Epidermal melanocyte (primary cell): ENCODE measurements around the gene BICC1.

Source experiments
- DNase-seq: peaks from one replicate; pipeline ENCODE4 v3.0.0; 2011; ENCODE audit warnings: low spot score; ENCODE audit not compliant: insufficient read length

The BICC1 gene

DNA sequence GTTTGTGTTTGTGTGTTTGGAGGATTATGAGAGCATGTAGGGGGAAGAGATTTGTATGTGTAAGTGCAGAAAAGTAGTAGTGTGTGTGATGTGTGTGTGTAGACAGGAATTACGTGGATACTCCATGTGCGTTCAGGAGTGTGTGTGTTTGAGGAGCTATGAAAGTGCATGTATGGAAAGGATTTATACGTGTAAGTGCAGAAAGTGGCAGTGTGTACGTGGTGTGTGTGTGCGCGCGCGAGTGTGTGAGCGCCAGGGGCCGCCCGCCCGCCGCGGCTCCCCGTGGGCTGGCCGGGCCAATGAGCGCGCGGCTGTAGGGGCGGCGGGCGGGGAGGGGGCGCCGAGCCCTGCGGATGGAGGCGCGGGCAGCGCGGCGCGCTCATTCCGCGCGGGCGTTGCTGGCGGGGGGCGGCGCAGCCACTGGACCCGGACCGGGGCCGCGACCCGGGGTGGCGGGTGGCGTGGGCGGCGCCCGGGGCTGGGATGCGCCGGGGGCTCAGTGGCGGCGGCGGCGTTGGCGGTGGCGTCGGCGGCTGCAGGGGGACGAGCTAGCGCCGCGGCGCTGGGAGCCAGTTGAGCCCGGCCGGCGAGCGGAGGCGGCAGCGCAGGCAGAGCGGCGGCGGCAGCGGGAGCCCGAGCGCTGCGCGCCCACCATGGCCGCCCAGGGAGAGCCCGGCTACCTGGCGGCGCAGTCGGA is at the start of gene BICC1:
BICC1 (plus strand) TSS at position 382 of the 697 bp plus-strand sequence; CDS start at position 654, 272 bp downstream.
- DNase-seq, result peak; percentile 45

GRCh38 chr10:58464956-58465355 is 47.7 kb upstream of the BICC1 start:
- no peak for DNase-seq

- DNase-seq, result no peak
Observed at GRCh38 chr10:58465629-58466028, 47.0 kb upstream of the BICC1 start.

DNA sequence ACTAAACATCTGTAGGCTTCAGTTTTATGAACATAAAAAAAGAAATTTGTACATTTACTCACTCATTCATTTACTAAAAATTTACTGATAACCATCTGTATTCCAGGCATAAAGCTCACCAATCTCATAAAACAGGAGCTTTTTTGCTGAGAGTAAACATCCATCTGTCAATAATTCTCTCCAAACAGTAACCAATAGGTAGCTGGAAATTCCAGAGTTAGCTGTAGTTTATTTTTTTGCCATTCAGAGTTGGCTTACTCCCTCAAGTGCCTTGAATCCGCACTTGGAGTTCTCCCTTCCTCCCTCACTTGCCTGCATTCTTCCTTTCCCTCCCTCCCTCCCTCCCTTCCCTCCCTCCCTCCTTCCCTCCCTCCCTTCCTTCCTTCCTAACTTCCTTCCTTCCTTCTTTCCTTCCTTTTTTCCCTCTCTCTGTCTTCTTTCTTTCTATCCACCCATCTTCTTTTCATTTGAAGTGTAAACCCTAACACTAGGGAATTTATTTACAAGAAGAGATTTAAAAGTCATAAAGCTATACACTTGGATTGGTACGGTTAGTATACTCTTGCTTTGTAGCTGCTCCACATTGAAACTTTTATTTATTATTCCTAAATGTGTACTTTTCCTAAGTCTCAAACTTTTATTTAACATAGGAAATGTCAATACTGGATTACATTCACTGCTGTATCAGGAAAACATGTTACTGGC is 44.6 kb upstream of the BICC1 start:
- no peak for DNase-seq

DNA sequence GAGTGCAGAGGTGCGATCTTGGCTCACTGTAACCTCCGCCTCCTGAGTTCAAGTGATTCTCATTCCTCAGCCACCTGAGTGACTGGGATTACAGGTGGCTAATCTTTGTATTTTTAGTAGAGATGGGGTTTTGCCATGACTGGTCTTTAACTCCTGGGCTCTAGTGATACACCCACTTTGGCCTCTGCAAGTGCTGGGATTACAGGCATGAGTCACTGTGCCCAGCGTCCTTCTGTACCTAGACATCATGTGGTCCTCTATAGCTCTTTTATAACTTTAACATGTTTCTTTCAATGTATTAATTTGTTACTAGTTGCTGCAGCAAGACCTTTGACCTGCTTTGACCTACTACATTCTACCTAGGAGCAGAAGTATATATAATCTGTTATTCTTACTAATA is 38.7 kb upstream of the BICC1 start:
- DNase-seq, result no peak

GRCh38 chr10:58475322-58476277 is 37.1 kb upstream of the BICC1 start:
- DNase-seq, result no peak

- DNase-seq, result no peak
Observed at GRCh38 chr10:58477122-58477521, 35.5 kb upstream of the BICC1 start.

DNA sequence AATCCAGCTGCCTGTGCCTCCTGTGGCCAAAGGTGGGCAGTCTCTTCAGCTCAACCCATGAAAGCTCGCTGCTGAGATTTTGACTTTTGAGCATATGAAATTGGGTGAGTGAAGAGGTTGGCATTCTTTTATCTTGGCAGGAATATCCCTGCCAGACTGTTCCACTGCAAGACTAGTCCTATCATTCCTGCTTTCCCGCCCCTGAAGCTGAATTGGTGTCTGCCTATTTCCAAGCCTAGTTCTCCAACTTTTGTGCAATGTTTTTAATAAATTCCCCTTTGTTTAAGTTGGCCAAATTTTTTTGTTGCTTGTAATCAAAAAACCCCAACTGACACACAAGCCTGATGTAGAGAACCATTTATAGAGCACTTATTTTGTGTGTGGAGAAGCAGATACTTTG is 34.8 kb upstream of the BICC1 start:
- no peak for DNase-seq

DNA sequence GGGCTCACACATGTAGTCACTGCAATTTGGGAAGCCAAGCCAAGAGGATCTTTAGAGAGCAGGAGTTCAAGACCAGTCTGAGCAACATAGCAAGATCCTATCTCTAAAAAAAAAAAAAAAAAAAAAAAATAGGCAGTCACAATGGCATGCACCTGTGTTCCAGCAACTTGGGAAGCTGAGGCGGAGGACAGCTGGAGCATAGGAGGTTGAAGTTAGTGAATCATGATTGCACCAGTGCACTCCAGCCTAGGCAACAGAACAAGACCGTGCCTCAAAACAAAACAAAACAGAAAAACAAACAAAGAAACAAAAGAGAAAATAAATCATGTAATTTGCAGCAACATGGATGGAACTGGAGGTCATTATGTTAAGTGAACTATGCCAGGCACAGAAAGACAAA is 33.6 kb upstream of the BICC1 start:
- DNase-seq, result no peak

GRCh38 chr10:58480321-58480720 is 32.4 kb upstream of the BICC1 start:
- no peak for DNase-seq

DNA sequence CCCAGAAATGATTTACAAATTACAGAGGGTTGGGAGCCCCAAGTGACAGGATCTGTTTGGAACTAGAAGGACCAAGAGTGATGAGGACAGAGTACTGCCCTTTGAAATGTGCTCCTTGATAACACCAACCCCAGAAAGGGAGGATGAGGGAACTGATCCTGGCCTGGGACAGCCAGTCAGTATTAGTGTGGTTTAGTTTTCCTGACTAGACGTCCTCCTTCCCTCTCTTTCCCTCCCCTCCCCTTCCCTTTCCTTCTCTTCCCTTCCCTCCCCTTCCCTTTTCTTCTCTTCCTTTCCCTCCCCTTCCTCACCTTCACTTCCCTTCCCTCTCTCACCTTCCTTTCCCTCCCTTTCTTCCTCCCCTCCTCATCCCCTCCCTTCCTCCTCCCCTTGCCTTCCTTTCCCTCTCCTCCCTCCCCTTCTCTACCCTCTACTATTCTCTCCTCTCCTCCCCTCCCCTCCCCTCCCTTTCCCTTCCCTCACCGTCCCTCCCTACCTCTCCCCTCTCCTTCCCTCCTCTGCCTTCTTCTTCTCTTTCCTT is 31.0 kb upstream of the BICC1 start:
- DNase-seq, result no peak

GRCh38 chr10:58486821-58487220 is 25.9 kb upstream of the BICC1 start:
- DNase-seq, result no peak

GRCh38 chr10:58488921-58489320 is 23.8 kb upstream of the BICC1 start:
- no peak for DNase-seq

DNA sequence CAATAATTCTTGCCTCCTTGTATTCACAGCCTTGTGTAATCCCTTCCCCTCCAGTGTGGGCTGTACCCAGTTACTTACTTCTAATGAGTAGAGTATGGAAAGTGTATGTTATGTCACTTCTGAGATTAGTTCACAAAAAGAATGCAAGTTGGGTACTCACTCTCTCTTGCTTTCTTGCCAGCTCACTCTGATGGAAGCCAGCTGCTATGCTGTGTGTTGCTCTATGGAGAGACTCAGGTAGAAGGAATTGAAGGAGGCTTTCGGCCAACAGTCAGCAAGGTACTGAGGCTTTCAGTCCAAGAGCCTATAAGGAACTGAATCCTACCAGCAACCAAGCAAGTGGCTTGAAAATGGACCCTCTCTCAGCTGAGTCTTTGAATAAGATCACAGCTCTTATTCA is 9.7 kb upstream of the BICC1 start:
- DNase-seq, result no peak

DNA sequence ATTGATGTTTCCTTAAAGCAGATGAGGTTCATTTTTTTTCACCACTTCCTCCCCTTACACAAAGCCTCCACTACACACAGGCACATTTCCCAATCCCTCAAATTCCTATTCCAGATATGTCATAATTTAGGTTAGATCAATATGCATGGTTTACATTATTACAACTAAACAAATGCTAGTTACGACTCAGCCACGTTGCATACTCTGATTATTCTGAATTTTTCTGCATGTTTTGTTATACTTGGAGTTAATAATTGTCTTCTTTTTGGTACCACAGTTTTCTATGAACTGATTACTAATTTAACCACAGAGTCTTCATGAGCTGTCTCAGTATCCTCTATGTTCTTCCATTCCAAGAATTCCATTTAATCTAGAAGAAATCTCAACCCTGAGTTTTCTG is 4.4 kb upstream of the BICC1 start:
- no peak for DNase-seq

DNA sequence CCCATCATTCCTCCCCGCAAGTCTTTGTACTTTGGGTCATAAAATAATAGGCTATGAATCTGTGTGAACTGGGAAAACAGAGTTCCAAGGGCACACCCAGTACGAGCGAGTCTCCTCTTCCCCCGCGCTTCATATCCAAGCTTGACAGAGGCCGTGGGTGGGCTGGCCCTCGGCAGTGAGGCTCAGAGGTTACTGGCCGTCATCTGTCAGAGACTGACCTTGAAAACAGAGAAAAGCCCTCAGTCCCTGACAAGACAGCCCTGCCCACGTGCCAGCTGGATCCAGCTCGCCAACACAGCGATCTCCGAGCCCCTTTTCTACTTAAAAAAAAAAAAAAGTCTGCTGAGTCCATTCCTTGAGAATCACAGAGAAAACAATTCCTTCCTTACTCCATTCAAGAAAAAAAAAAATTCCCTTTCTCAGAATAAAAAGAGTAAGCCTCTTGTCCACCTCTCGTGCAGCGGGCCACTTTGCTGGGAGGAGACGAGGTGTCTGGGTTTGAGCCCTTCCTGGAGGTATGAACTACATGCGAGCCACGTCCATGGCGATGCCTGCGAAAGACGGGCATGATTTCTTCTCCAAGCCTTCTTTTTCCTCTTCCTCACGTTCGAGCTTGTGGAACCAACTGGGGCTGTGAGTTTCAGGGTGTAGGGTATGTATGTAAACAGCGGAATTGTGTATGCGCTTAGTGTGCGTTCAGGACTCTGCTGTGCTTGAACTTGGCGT is 744 bp upstream of the BICC1 start:
- no peak for DNase-seq

GRCh38 chr10:58513188-58514110 is 777 bp downstream of the BICC1 start:
- peak; percentile 26 for DNase-seq

- DNase-seq, result no peak
Observed at GRCh38 chr10:58514111-58514770, 1.6 kb downstream of the BICC1 start.

DNA sequence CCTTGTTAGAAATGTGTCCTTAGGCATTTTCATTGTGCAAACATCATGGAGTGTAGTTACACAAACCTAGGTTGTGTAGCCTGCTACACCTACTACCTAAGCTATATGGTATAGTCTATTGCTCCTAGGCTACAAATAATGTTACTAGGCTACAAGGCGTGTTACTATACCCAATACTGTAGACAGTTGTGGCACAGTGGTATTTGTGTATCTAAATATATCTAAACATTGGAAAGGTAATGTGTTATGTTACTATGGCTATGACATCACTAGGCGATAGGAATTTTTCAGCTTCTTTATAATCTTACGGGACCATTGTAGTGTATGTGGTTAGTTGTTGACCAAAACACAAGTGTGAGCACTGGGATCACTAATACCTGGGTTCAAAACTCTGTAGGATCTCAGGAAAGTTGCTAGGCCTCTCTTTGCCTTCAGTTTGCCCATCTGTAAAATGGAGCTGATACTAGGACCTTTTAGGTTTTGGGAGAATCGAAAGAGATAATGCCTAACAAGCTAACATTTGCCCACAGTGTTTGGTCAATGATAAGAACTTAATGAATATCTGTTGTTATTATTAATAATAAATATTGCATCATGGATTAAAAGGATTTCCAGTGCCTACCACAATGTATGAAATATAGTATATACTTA is 2.7 kb downstream of the BICC1 start:
- no peak for DNase-seq
